ENCODE data around the gene TRIP10. TPM values are rescaled to one million over a fixed set of nuclear protein-coding genes. Genes with fewer than 3 reads are reported as not detected.

Gene TRIP10
- total and polyA plus RNA-seq, 10 of the 15 experiments (the other 5 are each of a cell fraction or from before 2014, with no cell fraction given) = 0.79 to 54.5 (median 32.5) TPM

GRCh38 chr19:6716610-6716970 is 22.9 kb upstream of the TRIP10 start:
- SMC1A ChIA-PET (ENCODE audit: uncharacterized antibody, unreplicated experiment) = interaction anchor here (2.1 kb wide), 1 partner anchor 41 kb away, joined by 7 read pairs; no protein-coding TSS in a partner anchor
- RAD21 ChIA-PET (ENCODE audit: unreplicated experiment) = no interaction called here
- intact Hi-C loops (cut with micrococcal nuclease; ENCODE audit: unreplicated experiment) (no loop called here), in situ Hi-C loops (cut with MboI) (no loop called here)
- DNase-seq (ENCODE audit: low read depth, low spot score) = no peak
- Histone ChIP-seq H3K9me3 (replicated peaks; ENCODE audit: control insufficient read depth, insufficient read depth, low read length) (no peaks in the 10 kb centered on the region), H3K79me2 (ENCODE audit: control insufficient read depth, insufficient read depth, low read length) (no peaks in the 10 kb centered on the region), H3K4me2 (ENCODE audit: control insufficient read depth, insufficient read depth) (no peak overlapping the region), H3K9ac (ENCODE audit: control insufficient read depth, insufficient read depth, low read length) (no peak overlapping the region), H3K4me3 (no peak overlapping the region), H3K4me1 (ENCODE audit: control insufficient read depth, insufficient read depth, low read length) (peaks cover 13% of the 10 kb centered on the region), H3K36me3 (ENCODE audit: control insufficient read depth in 2 of 2, insufficient read depth in 2 of 2, low read length in 1 of 2) (no peaks in the 10 kb centered on the region), H4K20me1 (ENCODE audit: control insufficient read depth, insufficient read depth) (no peaks in the 10 kb centered on the region), H3K27me3 (replicated peaks in 1 of 2; ENCODE audit: control insufficient read depth in 2 of 2, insufficient read depth in 2 of 2, low read length in 1 of 2) (no peaks in the 10 kb centered on the region), H2AFZ (ENCODE audit: control insufficient read depth, low read depth, low read length) (no peak overlapping the region), H3K27ac (ENCODE audit: control insufficient read depth, insufficient read depth) (no peak overlapping the region)
- FAIRE-seq = no peak
- POLR2A ChIA-PET = no interaction called here
- no peak for ATAC-seq
- TF ChIP-seq JUNB (IDR thresholded peaks at IDR 0.05) (no peak), POLR2A (IDR thresholded peaks at IDR 0.05; ENCODE audit: low read depth, low read length) (no peak), PML (IDR thresholded peaks at IDR 0.05; ENCODE audit: low read length) (no peak), IKZF2 (IDR thresholded peaks at IDR 0.05) (no peak), ZBED1 (IDR thresholded peaks at IDR 0.05; ENCODE audit: borderline replicate concordance) (no peak)
- CTCF ChIA-PET = interaction anchor here (1.4 kb wide), 1 partner anchor 36 kb away, joined by 9 read pairs; no protein-coding TSS in a partner anchor
- no TSS peak for BruUV-seq (replicated peaks)
- 41% methylated on average over 6 of the region's 6 CpGs for whole genome bisulfite sequencing (ENCODE audit: insufficient coverage, insufficient replicate concordance, low lambda C conversion rate, missing lambda C conversion rate)

- H3K9ac ChIP-seq (ENCODE audit: control insufficient read depth, insufficient read depth, low read length) = no peak overlapping the region
- no peak overlapping the region for H3K4me3 ChIP-seq
- H3K27me3 ChIP-seq (replicated peaks in 1 of 2; ENCODE audit: control insufficient read depth in 2 of 2, insufficient read depth in 2 of 2, low read length in 1 of 2) = no peaks in the 10 kb centered on the region
- WGBS (ENCODE audit: insufficient coverage, insufficient replicate concordance, low lambda C conversion rate, missing lambda C conversion rate) = 55% methylated on average over 10 of the region's 10 CpGs
- H3K27ac ChIP-seq (ENCODE audit: control insufficient read depth, insufficient read depth) = no peak overlapping the region
- intact Hi-C loops (cut with micrococcal nuclease; ENCODE audit: unreplicated experiment) (no loop called here), in situ Hi-C loops (cut with MboI) (no loop called here)
- FAIRE-seq = no peak
- ChIA-PET SMC1A (ENCODE audit: uncharacterized antibody, unreplicated experiment) (no interaction called here), CTCF (no interaction called here), POLR2A (no interaction called here), RAD21 (ENCODE audit: unreplicated experiment) (no interaction called here)
- no peak for ATAC-seq
- no peaks in the 10 kb centered on the region for H3K79me2 ChIP-seq (ENCODE audit: control insufficient read depth, insufficient read depth, low read length)
- no peak for DNase-seq (ENCODE audit: low read depth, low spot score)
- H3K4me1 ChIP-seq (ENCODE audit: control insufficient read depth, insufficient read depth, low read length) = peaks cover 18% of the 10 kb centered on the region
- no peak overlapping the region for H3K4me2 ChIP-seq (ENCODE audit: control insufficient read depth, insufficient read depth)
- no TSS peak for BruUV-seq (replicated peaks)
- H2AFZ ChIP-seq (ENCODE audit: control insufficient read depth, low read depth, low read length) = no peak overlapping the region
- H3K9me3 ChIP-seq (replicated peaks; ENCODE audit: control insufficient read depth, insufficient read depth, low read length) = no peaks in the 10 kb centered on the region
- no peaks in the 10 kb centered on the region for H3K36me3 ChIP-seq (ENCODE audit: control insufficient read depth in 2 of 2, insufficient read depth in 2 of 2, low read length in 1 of 2)
- no peaks in the 10 kb centered on the region for H4K20me1 ChIP-seq (ENCODE audit: control insufficient read depth, insufficient read depth)
- TF ChIP-seq CTCF (IDR thresholded peaks at IDR 0.05 in 2 of 3, conservative IDR thresholded peaks at IDR 0.05 in 1 of 3; ENCODE audit: control insufficient read depth in 2 of 3, extremely low read depth in 1 of 3, insufficient read depth in 1 of 3, low read depth in 3 of 3, low read length in 3 of 3) = peak; percentile 6 to 14 (median 8); a peak in 1 of 6 replicates
- no peak for TF ChIP-seq SIX5 (IDR thresholded peaks at IDR 0.05; ENCODE audit: low read depth, low read length, severe bottlenecking)
- no peak for TF ChIP-seq IRF5 (IDR thresholded peaks at IDR 0.05; ENCODE audit: borderline replicate concordance)
- TF ChIP-seq CHD4 (IDR thresholded peaks at IDR 0.05) = 0 out of 2 replicates have a peak, but pooled peaks have one; percentile 13
- TF ChIP-seq ZNF592 (IDR thresholded peaks at IDR 0.05) = no peak
These were observed 22.4 kb upstream of the TRIP10 start for GRCh38 chr19:6717036-6717435.

Data from GM12878 (cell line).